Loucy (cell line): ENCODE data around the gene WIZ.
"Not testable (repeated sequence)": the region's sequence is repeated elsewhere in the genome, so short reads cannot be mapped to it uniquely, and the experiment has no call there.

Experiments used
- EZH2phosphoT487 ChIP-seq: fragments of 200-600 bp; IDR thresholded peaks from 2 replicates; pipeline ENCODE4 v1.6.1; 2018; ENCODE audit warnings: antibody characterized with exemption, mild to moderate bottlenecking, moderate library complexity, borderline replicate concordance
- TF ChIP-seq, protein P1 (sequence below): fragments of 200-600 bp; sonication (generic); conservative IDR thresholded peaks from 2 replicates; pipeline ENCODE4 v1.5.1; 2014; ENCODE audit warnings: mild to moderate bottlenecking, antibody characterized with exemption, low read length

GRCh38 chr19:15411351-15411750 is 38.4 kb downstream of the WIZ start:
- TF ChIP-seq, protein P1, sequence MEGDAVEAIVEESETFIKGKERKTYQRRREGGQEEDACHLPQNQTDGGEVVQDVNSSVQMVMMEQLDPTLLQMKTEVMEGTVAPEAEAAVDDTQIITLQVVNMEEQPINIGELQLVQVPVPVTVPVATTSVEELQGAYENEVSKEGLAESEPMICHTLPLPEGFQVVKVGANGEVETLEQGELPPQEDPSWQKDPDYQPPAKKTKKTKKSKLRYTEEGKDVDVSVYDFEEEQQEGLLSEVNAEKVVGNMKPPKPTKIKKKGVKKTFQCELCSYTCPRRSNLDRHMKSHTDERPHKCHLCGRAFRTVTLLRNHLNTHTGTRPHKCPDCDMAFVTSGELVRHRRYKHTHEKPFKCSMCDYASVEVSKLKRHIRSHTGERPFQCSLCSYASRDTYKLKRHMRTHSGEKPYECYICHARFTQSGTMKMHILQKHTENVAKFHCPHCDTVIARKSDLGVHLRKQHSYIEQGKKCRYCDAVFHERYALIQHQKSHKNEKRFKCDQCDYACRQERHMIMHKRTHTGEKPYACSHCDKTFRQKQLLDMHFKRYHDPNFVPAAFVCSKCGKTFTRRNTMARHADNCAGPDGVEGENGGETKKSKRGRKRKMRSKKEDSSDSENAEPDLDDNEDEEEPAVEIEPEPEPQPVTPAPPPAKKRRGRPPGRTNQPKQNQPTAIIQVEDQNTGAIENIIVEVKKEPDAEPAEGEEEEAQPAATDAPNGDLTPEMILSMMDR: not testable (repeated sequence)
- not testable (repeated sequence) for TF ChIP-seq EZH2phosphoT487
